Measurements from ENCODE around the gene PEX16. TPM values are rescaled to one million over a fixed set of nuclear protein-coding genes. Genes with fewer than 3 reads are reported as not detected.
A peak's percentile ranks its signal among the peaks of the same experiment; 100 is the strongest.

PEX16 gene
- total RNA-seq, 1 donor from 2014 or later = 47.1 TPM

GRCh38 chr11:45913514-45913913, 4.2 kb downstream of the PEX16 start:
- DNase-seq (ENCODE audit: low read depth) = no peak
- Histone ChIP-seq H3K4me3 (ENCODE audit: low read depth, low read length) (no peak overlapping the region), H3K27me3 (ENCODE audit: control insufficient read depth, insufficient read depth, low read length) (no peaks in the 10 kb centered on the region), H3K36me3 (ENCODE audit: control insufficient read depth, insufficient read depth, low read length) (peaks cover 37% of the 10 kb centered on the region)
- TF ChIP-seq CTCF (IDR thresholded peaks at IDR 0.05; ENCODE audit: insufficient read depth, low read length, severe bottlenecking) = no peak
- FAIRE-seq = no peak

- DNase-seq (ENCODE audit: low read depth) (no peak), FAIRE-seq (no peak)
- H3K27me3 ChIP-seq (ENCODE audit: control insufficient read depth, insufficient read depth, low read length) = no peaks in the 10 kb centered on the region
- TF ChIP-seq CTCF (IDR thresholded peaks at IDR 0.05; ENCODE audit: insufficient read depth, low read length, severe bottlenecking) = no peak
- H3K36me3 ChIP-seq (ENCODE audit: control insufficient read depth, insufficient read depth, low read length) = peaks cover 33% of the 10 kb centered on the region
- H3K4me3 ChIP-seq (ENCODE audit: low read depth, low read length) = no peak overlapping the region
These were observed 7.1 kb downstream of the PEX16 start for GRCh38 chr11:45910623-45911022.

- H3K27me3 ChIP-seq (ENCODE audit: control insufficient read depth, insufficient read depth, low read length) = no peaks in the 10 kb centered on the region
- no peak overlapping the region for H3K4me3 ChIP-seq (ENCODE audit: low read depth, low read length)
- no peak for DNase-seq (ENCODE audit: low read depth)
- no peak for FAIRE-seq
- no peak for TF ChIP-seq CTCF (IDR thresholded peaks at IDR 0.05; ENCODE audit: insufficient read depth, low read length, severe bottlenecking)
- H3K36me3 ChIP-seq (ENCODE audit: control insufficient read depth, insufficient read depth, low read length) = peaks cover 28% of the 10 kb centered on the region
These were observed 7.8 kb downstream of the PEX16 start for GRCh38 chr11:45909594-45910475.

GRCh38 chr11:45907911-45908370, 9.7 kb downstream of the PEX16 start:
- Histone ChIP-seq H3K4me3 (ENCODE audit: low read depth, low read length) (no peak overlapping the region), H3K27me3 (ENCODE audit: control insufficient read depth, insufficient read depth, low read length) (no peaks in the 10 kb centered on the region), H3K36me3 (ENCODE audit: control insufficient read depth, insufficient read depth, low read length) (peaks cover 13% of the 10 kb centered on the region)
- FAIRE-seq (no peak), DNase-seq (ENCODE audit: low read depth) (no peak)
- TF ChIP-seq CTCF (IDR thresholded peaks at IDR 0.05; ENCODE audit: insufficient read depth, low read length, severe bottlenecking) = no peak

GRCh38 chr11:45906965-45907611, 10.6 kb downstream of the PEX16 start, which contains the start of gene FREY1:
TSS of gene FREY1 (minus strand) at chr11:45907271. CDS start at chr11:45907245, 26 bp downstream.
- Histone ChIP-seq H3K27me3 (ENCODE audit: control insufficient read depth, insufficient read depth, low read length) (no peaks in the 10 kb centered on the region), H3K4me3 (ENCODE audit: low read depth, low read length) (no peak within 1 kb of the TSS), H3K36me3 (ENCODE audit: control insufficient read depth, insufficient read depth, low read length) (peaks cover 13% of the 10 kb centered on the region)
- DNase-seq (ENCODE audit: low read depth) = peak; percentile 14
- no peak for TF ChIP-seq CTCF (IDR thresholded peaks at IDR 0.05; ENCODE audit: insufficient read depth, low read length, severe bottlenecking)
- peak; percentile 70 for FAIRE-seq

Measured in bronchial epithelial cell (primary cell).